Activated T-helper 1 cell treated with Interleukin-2 at 50 U/mL for 16 hours (primary cell): ENCODE data around the gene NAP1L4.

Experiments
- DNase-seq: peaks from one replicate; pipeline ENCODE4 v3.0.0-alpha.2; 2020; ENCODE audit warnings: low read depth

NAP1L4 gene

DNA sequence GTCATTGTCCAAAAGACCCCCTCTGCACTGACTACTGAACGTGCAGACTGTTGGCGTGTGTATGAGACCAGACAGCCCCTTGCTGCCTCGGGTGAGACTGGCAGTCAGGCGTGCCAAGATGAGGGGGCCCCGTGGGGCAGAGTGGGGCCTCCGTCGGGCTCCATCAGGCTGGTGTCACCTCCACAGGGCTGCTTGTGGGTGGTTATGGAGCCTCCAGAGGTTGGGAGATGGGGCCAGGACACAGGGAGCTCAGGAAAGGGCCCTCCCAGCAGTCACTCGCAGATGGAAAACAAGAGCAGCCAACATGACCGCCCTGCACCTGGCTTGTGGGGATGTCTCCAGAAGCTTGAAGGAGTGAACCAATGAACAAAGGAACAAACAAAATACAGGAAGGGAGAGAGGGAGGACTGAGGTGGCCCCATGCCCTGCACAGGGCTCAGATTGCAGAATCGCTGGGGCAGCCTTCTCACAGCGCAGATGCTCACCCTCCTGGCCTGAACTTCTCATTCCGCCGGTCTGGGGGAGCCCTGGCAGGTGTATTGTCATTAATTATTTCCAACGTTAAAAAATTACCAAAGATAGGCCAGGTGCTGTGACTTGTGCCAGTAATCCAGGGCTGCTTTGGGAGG is 57.4 kb downstream of the NAP1L4 start:
- no peak for DNase-seq

- no peak for DNase-seq
Observed at GRCh38 chr11:2934021-2934550, 58.0 kb downstream of the NAP1L4 start.

GRCh38 chr11:2933375-2934020 is 58.6 kb downstream of the NAP1L4 start:
- no peak for DNase-seq

- no peak for DNase-seq
Observed at GRCh38 chr11:2932850-2933251, 59.3 kb downstream of the NAP1L4 start.

DNA sequence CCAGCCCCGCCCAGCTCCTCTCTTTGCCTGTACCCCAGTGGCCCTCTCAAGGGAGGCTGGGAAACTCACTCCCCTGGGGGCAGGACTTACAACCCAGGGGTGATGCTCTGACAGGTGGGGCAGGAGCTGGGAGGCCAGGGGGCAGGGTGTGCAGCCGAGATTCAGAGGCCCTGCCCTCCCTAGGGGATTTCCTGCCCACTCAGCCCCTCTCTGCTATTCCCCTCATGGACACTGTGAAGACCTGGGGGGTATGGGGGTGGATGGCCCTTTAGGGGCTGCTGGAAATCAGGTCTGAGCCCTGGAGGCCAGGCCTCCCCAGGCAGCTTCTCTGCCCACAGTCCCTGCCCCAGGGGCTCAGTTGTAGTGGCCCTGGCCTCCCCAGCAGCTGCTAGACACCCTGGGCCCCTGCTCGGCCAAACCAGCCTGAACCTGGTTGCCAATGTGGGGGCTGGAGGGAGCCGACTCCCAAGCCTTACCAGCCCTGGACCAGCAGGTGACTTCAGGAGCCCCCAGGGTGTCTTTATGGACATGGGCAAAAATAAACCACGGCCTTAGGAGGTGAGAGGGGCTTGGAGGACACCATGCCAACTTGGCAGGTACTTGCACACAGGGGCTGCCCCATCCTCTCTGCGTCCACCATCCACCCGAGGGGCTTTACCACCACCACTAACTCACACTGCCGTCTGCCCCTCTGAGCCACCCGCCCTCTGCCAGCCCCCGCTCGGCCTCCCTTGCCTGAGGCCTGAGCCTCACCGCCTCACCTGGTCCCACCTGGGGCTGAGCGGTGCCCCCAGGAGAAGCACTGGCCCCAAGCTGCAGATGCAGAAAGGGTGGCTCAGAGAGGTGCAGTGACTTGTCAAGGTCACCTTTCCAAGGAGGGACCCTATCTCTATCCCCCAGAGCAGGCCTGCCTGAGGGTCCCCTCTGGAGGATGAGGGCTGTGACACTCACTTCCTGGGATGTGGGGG is 60.1 kb downstream of the NAP1L4 start:
- DNase-seq: no peak

DNA sequence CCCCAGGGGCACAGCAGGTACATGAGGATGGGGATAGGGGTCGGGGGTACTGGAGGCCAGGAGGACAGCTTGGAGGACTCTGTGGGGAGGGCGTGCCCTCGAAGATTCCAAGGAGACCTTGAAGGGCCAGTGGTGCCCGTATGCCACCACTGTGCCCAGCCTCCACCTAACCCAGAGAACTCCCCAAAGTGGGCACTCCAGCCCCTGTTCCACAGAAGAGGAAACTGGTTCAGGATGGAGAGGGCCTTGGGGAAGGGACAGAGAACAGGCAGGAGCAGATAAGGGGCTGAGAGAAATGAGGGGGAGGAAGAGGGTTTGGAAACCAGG is 60.7 kb downstream of the NAP1L4 start:
- DNase-seq: no peak

DNA sequence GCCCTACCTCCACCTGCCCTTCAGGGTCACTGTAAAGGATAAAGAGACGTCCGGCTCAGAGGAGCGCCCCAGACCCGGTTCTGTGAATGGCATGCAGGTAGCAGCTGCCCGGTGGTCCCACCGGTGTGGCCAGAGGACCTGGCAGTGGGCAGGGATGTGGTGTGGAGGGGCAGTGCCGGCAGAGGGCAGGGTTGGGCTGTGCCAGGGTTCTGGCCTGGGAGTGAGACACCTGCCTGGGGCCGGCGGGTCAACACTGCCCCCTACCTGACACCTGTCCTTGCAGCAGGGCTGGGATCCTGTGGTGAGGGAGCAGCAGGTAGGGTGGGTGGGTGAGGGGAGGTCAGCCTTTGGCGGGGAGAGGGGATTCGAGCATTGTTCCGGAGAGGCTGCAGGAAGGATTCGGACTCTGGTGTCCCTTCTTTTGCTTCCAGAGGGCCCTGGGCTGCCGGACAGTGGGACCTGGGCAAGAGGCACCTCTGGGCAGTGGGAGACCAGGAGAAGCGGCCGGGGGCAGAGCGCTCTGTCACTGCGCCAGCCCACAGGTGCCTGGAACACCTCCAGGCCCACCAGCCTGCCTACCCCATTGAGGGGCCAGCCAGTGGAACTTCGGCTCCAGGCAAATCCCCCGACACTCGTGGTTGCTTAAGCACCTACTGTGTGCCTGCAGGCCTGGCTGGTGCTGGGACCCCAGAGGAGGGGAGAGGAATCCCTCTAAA is 61.3 kb downstream of the NAP1L4 start:
- DNase-seq: peak; percentile 31

DNA sequence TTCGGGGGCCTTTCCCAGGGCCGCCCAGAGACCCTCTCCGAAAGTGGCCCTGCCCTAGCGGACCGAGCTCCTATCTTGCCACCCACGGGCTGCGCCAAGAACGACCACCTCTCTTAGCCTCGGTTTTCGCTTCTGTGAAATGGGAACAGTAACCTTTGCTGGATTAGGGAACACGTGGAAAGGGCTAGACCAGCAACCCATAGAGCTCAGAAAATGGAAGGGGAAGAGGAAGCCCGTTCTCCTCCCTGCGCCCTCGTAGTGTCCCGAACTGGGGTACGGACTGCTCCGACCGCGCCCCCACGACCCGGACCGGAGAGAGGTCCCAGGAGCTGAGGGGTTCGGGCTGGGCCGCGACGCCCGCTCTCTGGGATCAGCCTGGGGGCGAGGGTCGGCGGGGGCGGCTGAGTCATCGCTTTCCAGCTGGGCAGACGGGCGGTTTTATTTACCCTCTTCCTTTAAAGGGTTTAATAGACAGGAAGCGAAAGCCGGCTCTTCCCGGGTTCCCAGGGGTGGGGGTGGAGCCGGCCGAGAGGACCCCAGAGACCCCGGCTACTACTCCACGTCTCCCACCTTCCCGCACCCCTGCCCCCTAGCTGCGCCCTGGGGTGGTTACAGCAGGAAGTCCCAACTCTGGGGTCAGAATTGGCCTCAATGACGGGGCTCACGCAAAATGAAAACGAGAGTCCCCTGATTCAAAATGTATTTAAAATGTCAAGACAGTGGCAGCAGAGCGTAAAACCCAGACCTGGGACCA is 62.0 kb downstream of the NAP1L4 start:
- no peak for DNase-seq

GRCh38 chr11:2929531-2929949 is 62.6 kb downstream of the NAP1L4 start:
- no peak for DNase-seq

DNA sequence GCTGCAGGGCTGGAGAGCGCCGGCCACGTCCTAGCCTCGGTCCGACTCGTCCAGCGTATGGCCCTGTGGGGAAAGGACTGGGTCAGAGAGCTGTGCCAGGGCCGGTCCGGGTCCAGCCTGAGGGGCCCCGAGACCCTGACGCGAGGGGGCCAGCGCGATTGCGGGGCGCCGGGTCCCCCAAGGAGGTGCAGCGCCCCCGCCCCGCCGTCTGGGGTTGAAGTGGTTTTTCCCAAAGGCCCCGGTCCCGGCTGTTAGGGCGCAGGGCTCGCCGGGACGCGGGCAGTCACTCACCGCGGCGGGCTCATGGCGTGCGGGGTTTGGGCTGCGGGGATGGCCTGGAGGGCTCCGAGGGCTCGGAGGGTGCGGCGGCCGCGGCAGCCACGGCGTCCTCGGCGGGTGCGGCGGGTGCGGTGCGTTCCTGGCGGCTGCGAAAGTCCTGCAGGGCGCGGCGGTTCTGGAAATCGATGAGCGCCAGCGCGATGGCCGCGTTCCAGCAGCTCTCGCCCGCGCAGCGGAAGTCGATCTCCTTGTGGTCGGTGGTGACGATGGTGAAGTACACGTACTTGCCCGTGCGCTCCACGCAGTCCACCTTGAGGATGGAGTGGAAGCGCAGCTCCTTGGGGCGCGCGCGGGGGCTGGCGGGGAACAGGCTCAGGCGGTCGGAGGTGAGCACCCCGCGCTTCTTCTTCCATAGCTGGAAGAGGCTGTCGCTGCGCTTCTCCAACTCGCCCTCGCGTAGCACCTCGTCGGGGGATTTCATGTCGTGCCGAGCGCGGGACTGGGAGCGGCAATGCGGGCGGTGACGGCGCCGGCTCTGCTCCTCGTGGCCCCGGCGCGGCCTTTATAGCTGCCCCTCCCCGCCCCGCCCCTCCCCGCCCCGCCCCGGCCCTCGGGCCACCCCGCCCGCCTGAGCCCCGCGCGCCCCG is 63.3 kb downstream of the NAP1L4 start, which contains the start of gene PHLDA2:
TSS of gene PHLDA2 (minus strand) at position 816 of the 926 bp plus-strand sequence. CDS start at position 760, 56 bp downstream.
- DNase-seq: peak; percentile 39

DNA sequence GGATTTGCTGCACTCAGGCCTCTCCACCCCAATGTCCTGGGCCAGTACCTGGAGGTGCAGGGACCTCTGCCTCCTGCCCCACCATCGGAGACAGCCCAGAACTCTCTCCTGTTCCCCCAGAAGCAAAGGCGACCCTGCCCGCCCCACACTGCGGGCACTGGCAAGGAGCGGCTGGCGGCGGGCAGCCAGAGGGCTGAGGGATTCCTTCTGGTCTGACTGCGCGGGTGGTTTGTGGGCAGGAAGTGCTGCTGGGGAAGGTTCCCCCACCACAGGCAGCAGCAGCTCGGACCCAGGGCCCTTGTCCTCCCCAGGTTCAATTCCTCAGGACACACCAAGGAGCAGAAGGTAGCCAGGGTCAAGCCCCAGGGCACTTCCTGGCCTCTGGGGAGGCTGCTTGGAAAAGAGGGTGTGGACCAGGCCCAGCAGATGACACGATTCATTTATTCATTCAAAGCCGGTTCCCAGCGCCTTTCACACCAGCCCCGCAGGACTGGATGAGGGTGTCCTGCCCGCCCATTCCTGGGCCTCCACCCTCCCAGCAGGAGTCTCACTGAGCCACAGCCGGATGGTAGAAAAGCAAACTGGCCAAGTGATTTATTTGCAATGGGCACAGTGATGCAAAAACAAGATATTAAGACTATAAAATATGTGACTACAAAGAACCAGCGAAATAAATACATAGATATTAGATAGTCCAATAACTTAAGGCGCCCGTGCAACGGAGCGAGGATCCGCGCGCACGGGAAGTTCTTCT is 64.1 kb downstream of the NAP1L4 start:
- DNase-seq: no peak

GRCh38 chr11:2927121-2927800 is 64.9 kb downstream of the NAP1L4 start:
- no peak for DNase-seq

DNA sequence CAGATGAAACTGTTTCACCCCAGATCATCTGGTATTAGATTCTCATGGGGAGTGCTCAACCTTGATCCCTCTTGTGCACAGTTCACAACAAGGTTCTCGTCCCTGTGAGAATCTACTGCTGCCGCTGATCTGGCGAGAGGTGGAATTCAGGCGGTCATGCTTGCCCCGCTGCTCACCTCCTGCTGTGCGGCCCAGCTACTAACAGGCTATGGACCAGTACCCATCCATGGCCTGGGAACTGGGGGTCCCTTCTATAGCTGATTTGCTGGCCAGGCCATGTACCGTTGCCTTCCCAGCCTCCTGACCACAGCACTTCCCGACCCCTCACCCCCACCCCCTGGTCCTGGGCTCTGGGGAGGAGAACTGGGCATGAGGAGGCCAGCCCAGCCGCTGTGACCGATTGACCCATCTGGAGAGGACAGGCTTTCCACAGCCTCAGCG is 65.5 kb downstream of the NAP1L4 start:
- no peak for DNase-seq

DNA sequence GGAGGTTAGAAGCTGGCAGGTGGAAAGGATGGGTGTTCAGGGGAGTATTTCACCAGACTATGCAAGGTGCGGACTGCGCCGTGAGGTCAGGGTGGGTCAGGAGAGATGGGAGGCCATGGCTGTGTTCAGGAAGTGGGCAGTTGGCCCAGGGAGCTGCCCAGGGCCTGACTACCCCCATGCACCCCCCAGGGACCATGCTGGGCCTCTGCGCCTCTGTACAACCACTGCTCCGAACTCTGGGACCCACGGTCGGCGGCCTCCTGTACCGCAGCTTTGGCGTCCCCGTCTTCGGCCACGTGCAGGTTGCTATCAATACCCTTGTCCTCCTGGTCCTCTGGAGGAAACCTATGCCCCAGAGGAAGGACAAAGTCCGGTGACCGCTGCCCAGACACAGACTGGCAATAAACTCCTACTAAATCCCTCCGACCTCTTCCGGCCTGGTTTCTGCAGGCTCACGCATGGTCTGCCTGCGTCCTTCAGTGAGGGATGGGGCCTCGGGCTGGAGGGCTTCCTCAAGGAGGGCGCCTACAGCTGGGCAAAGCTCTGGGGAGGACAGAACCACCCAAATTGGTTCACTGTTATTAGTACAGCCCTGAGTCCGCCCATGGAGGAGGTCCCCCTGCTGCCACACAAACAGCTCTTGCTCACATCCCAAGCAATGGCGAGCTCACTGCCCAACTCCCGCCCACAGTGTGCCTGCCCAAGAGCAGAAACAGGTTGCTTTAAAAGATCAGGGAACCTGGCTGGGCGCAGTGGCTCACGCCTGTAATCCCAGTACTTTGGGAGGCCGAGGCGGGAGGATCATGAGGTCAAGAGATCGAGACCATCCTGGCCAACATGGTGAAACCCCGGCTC is 67.1 kb downstream of the NAP1L4 start:
- no peak for DNase-seq

GRCh38 chr11:2924381-2924780 is 67.7 kb downstream of the NAP1L4 start:
- no peak for DNase-seq

- DNase-seq: no peak
Observed at GRCh38 chr11:2923446-2924375, 68.4 kb downstream of the NAP1L4 start.

- DNase-seq: no peak
Observed at GRCh38 chr11:2922655-2923054, 69.5 kb downstream of the NAP1L4 start.
